ENCODE data around the gene KDM1A. TPM values are rescaled to one million over a fixed set of nuclear protein-coding genes. Genes with fewer than 3 reads are reported as not detected.

Gene KDM1A
- total and polyA plus RNA-seq, 10 of the 15 experiments (the other 5 are each of a cell fraction or from before 2014, with no cell fraction given) = 39.2 to 118 (median 98.9) TPM

DNA sequence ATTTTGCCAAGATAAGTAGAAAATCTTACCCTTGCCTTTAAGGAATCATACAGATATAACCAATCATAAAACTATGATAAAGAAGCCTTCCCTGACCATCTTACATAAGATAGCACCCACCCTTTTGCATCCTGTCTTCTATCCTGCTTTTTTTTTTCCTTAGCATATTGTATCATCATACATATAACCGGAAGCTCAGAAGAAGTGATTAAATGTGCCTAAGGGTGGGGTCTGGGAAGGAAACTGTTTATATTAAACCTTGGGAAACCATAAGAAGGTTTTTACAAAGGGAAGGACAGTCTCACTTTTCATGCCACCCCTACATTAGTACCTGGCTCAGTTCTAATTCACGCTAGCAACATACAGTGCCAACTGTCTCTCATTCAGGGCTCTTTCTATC, 82.6 kb downstream of the KDM1A start (continued):
- TF ChIP-seq, protein P1, sequence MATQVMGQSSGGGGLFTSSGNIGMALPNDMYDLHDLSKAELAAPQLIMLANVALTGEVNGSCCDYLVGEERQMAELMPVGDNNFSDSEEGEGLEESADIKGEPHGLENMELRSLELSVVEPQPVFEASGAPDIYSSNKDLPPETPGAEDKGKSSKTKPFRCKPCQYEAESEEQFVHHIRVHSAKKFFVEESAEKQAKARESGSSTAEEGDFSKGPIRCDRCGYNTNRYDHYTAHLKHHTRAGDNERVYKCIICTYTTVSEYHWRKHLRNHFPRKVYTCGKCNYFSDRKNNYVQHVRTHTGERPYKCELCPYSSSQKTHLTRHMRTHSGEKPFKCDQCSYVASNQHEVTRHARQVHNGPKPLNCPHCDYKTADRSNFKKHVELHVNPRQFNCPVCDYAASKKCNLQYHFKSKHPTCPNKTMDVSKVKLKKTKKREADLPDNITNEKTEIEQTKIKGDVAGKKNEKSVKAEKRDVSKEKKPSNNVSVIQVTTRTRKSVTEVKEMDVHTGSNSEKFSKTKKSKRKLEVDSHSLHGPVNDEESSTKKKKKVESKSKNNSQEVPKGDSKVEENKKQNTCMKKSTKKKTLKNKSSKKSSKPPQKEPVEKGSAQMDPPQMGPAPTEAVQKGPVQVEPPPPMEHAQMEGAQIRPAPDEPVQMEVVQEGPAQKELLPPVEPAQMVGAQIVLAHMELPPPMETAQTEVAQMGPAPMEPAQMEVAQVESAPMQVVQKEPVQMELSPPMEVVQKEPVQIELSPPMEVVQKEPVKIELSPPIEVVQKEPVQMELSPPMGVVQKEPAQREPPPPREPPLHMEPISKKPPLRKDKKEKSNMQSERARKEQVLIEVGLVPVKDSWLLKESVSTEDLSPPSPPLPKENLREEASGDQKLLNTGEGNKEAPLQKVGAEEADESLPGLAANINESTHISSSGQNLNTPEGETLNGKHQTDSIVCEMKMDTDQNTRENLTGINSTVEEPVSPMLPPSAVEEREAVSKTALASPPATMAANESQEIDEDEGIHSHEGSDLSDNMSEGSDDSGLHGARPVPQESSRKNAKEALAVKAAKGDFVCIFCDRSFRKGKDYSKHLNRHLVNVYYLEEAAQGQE (IDR thresholded peaks at IDR 0.05; ENCODE audit: low read depth, low read length) = no peak

DNA sequence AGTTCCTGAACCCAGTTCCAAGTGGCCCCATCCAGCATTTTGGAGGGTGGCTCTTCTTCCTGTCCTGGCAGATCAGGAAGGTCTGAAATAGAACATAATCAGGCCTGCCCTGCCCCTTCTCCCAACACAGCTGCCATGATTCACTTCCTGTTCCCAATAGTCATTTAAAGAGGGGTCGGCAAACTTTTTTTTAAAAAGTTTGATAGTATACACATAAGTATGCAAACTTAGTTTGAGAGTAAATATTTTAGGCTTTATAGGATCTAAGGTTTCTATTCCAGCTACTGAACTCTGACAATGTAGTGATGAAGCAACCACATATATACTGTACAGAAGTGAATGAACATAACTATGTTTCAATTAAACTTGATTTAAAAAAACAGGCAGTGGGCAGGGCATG, 83.0 kb downstream of the KDM1A start:
- RAD21 ChIA-PET (ENCODE audit: unreplicated experiment) = interaction anchor here (0.8 to 6.3 kb wide), 6 partner anchors 9 to 83 kb away, joined by 3 to 338 read pairs (median 4); no protein-coding TSS in a partner anchor
- Histone ChIP-seq H3K27me3 (replicated peaks in 1 of 2; ENCODE audit: control insufficient read depth in 2 of 2, insufficient read depth in 2 of 2, low read length in 1 of 2) (no peaks in the 10 kb centered on the region), H3K4me3 (no peak overlapping the region), H3K4me2 (ENCODE audit: control insufficient read depth, insufficient read depth) (no peak overlapping the region), H4K20me1 (ENCODE audit: control insufficient read depth, insufficient read depth) (no peaks in the 10 kb centered on the region), H3K9me3 (replicated peaks; ENCODE audit: control insufficient read depth, insufficient read depth, low read length) (no peaks in the 10 kb centered on the region), H3K36me3 (ENCODE audit: control insufficient read depth in 2 of 2, insufficient read depth in 2 of 2, low read length in 1 of 2) (no peaks in the 10 kb centered on the region; a peak in 1 of 4 replicates), H3K4me1 (ENCODE audit: control insufficient read depth, insufficient read depth, low read length) (no peaks in the 10 kb centered on the region), H3K79me2 (ENCODE audit: control insufficient read depth, insufficient read depth, low read length) (no peaks in the 10 kb centered on the region; the same call in 1 of the 2 replicates), H3K9ac (ENCODE audit: control insufficient read depth, insufficient read depth, low read length) (no peak overlapping the region), H2AFZ (ENCODE audit: control insufficient read depth, low read depth, low read length) (no peak overlapping the region), H3K27ac (ENCODE audit: control insufficient read depth, insufficient read depth) (no peak overlapping the region)
- in situ Hi-C loops (cut with MboI) = no loop called here
- BruUV-seq (replicated peaks) = no TSS peak
- intact Hi-C loops (cut with micrococcal nuclease; ENCODE audit: unreplicated experiment) = loop anchor here (5.0 kb wide), 1 partner anchor 180 kb away; no protein-coding TSS in a partner anchor
- FAIRE-seq (no peak), ATAC-seq (no peak), DNase-seq (ENCODE audit: low read depth, low spot score) (no peak)
- CTCF ChIA-PET = interaction anchor here (1.0 to 20.3 kb wide), 5 partner anchors 10 to 80 kb away, joined by 3 to 961 read pairs (median 5); no protein-coding TSS in a partner anchor
- POLR2A ChIA-PET = interaction anchor here (0.7 to 2.5 kb wide), 7 partner anchors 10 to 109 kb away, joined by 3 to 7 read pairs (median 4); no protein-coding TSS in a partner anchor
- SMC1A ChIA-PET (ENCODE audit: uncharacterized antibody, unreplicated experiment) = interaction anchor here (0.9 to 7.6 kb wide), 10 partner anchors 8 to 281 kb away, joined by 3 to 455 read pairs (median 5); no protein-coding TSS in a partner anchor
- WGBS (ENCODE audit: insufficient coverage, insufficient replicate concordance, low lambda C conversion rate, missing lambda C conversion rate) = 60% methylated on average over 1 of the region's 1 CpG
- TF ChIP-seq SPI1 (IDR thresholded peaks at IDR 0.05; ENCODE audit: borderline replicate concordance, insufficient read depth, low read depth, low read length) = no peak
- no peak for TF ChIP-seq ZZZ3 (IDR thresholded peaks at IDR 0.05; ENCODE audit: control insufficient read depth, insufficient read length, low read depth)
- no peak for TF ChIP-seq PAX5 (IDR thresholded peaks at IDR 0.05; ENCODE audit: borderline replicate concordance, low read depth, low read length)
- TF ChIP-seq, protein P2, sequence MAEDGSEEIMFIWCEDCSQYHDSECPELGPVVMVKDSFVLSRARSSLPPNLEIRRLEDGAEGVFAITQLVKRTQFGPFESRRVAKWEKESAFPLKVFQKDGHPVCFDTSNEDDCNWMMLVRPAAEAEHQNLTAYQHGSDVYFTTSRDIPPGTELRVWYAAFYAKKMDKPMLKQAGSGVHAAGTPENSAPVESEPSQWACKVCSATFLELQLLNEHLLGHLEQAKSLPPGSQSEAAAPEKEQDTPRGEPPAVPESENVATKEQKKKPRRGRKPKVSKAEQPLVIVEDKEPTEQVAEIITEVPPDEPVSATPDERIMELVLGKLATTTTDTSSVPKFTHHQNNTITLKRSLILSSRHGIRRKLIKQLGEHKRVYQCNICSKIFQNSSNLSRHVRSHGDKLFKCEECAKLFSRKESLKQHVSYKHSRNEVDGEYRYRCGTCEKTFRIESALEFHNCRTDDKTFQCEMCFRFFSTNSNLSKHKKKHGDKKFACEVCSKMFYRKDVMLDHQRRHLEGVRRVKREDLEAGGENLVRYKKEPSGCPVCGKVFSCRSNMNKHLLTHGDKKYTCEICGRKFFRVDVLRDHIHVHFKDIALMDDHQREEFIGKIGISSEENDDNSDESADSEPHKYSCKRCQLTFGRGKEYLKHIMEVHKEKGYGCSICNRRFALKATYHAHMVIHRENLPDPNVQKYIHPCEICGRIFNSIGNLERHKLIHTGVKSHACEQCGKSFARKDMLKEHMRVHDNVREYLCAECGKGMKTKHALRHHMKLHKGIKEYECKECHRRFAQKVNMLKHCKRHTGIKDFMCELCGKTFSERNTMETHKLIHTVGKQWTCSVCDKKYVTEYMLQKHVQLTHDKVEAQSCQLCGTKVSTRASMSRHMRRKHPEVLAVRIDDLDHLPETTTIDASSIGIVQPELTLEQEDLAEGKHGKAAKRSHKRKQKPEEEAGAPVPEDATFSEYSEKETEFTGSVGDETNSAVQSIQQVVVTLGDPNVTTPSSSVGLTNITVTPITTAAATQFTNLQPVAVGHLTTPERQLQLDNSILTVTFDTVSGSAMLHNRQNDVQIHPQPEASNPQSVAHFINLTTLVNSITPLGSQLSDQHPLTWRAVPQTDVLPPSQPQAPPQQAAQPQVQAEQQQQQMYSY (CRISPR knock-in tag; IDR thresholded peaks at IDR 0.05) = no peak
- no peak for TF ChIP-seq KDM1A (IDR thresholded peaks at IDR 0.05; ENCODE audit: borderline replicate concordance)
- no peak for TF ChIP-seq TARDBP (IDR thresholded peaks at IDR 0.05; ENCODE audit: borderline replicate concordance)
- TF ChIP-seq SMC3 (IDR thresholded peaks at IDR 0.05; ENCODE audit: borderline replicate concordance, low read length) = no peak
- no peak for TF ChIP-seq SP1 (IDR thresholded peaks at IDR 0.05; ENCODE audit: low read depth, low read length)
- no peak for TF ChIP-seq ZSCAN29 (IDR thresholded peaks at IDR 0.05)
- TF ChIP-seq, protein P3, sequence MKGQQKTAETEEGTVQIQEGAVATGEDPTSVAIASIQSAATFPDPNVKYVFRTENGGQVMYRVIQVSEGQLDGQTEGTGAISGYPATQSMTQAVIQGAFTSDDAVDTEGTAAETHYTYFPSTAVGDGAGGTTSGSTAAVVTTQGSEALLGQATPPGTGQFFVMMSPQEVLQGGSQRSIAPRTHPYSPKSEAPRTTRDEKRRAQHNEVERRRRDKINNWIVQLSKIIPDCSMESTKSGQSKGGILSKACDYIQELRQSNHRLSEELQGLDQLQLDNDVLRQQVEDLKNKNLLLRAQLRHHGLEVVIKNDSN (IDR thresholded peaks at IDR 0.05; ENCODE audit: borderline replicate concordance, extremely low read length, insufficient read depth, low read depth, low read length) = no peak

All from GM12878 (cell line).